HG02885 (cell line): Measurements from ENCODE around the gene PHF24.
"Not testable (repeated sequence)": the region's sequence is repeated elsewhere in the genome, so short reads cannot be mapped to it uniquely, and the experiment has no call there.

ENCODE experiments used
- ATAC-seq: cut with Tn5 transposase; IDR thresholded peaks from one replicate; pipeline ENCODE4 v1.9.1; 2021; ENCODE audit warnings: mild to moderate bottlenecking; ENCODE audit not compliant: unreplicated experiment, poor library complexity

The PHF24 gene

GRCh38 chr9:34957492-34958410 lies at the start of gene PHF24:
TSS of gene PHF24 (plus strand) at chr9:34958285. CDS start at chr9:34971299, 13,014 bp downstream.
- peak; percentile 41 for ATAC-seq

DNA sequence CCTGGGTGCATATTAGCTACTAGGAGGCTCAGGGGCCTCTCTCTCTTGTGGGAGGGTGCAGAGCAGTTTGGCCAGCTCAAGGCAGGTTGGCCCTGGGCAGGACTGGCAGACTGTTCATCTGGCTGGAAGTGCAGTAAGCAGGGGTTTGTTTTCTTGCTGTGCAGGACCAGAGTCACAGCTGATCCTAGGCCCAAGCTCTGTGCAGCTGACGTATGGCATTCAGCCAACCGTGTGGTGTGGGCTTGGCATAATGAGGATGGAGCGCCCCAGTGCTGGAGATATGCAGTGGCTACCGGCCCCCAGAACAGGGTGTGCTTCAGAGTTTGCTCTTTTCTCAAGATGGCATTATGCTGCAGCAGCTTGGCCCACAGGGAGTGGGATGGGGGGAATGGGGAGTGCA lies 31.0 kb upstream of the PHF24 start:
- no peak for ATAC-seq

DNA sequence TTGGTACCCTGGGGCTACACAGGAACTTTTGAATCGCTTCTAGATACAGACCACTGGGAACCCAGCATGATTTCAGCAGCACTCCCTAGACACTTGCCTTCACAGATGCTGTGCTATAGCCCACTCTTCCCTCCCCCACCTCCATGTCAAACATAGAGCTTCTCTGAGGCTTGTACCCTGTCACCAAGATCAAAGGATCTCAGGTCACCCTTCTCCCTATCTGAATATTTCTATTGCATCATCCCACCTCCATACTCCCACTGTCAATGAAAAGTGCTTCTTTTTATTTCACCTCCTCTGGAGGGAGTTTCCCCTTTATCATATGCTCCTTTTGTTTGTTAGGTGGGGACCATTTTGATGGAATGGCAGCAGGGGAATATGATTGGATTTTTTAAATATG lies 29.2 kb upstream of the PHF24 start:
- ATAC-seq, result no peak

DNA sequence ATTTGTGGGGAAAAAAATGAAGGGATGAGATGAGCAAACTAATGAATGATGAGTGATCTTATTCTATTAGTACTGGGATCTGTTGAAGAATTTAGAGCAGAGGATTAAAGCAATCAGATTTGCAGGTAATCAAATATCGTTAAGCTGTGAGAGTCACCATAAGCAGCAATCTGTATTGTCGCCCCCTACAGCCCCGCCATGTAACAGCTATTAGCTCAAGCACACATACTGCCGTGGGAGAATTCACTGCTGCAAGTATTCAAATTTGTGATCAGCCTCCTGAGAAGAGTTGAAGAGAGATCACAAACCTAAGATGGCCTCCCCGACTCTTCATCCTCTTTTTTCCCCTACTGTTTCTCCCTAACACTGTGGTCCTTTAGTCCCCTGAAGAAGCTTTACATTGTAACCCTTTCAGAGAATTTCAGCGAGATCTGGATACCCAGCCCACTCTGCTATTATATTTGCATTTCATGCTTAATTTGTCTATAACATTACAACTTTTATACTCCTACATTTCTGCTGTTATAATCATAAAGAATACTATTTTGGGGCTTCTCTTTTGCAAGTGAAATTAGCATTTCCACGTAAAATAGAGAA lies 28.5 kb upstream of the PHF24 start:
- ATAC-seq, result no peak

GRCh38 chr9:34939989-34940388 lies 18.1 kb upstream of the PHF24 start:
- not testable (repeated sequence) for ATAC-seq

DNA sequence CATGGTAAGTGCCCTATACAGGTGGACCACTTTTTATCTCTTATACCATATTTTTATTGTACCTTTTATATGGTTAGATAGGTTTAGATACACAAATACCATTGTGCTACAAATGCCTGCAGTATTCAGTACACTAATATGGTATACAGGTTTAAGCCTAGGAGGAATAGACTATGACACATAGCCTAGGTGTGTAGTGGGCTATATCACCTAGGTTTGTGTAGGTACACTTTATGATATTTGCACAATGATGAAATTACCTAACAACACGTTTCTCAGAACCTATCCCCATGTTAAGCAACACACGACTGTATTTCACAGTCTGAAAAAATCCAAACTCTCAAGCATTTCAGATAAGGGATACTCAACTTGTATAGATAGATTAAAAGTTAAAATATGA lies 9.6 kb upstream of the PHF24 start:
- ATAC-seq, result no peak

DNA sequence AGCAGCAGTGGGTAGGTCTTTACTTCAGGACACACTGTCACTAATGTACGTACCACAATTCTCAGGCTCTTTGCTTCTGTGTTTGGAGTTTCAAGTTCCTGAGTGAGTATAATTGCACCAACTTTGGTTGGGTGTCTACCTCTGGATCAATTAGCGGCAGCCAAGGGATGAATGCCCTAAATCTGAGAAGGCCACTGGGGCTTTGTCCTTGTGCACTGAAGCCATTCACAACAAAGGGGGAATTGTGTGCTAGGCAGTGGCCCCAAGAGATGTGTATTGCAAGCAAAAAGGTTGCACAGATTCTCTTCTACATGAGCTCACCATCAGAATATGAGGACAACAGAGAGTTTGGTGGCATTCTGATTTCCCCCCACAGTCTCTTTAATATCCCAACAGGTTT lies 3.9 kb upstream of the PHF24 start:
- no peak for ATAC-seq

DNA sequence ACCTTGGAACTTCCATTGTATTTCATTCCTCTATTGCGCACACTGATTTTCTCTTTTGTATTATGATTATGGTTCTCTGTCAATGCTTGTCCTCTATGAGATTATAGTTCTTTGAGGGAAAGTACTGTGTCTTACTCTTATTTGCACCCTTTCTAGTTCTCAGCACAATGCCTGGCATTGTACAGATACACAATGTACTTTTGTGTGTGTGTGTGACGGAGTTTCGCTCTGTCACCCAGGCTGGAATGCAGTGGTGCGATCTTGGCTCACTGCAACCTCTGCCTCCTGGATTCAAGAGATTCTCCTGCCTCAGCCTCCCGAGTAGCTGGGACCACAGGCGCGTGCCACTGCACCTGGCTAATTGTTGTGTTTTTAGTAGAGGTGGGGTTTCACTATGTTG lies 2.0 kb upstream of the PHF24 start:
- peak; percentile 6 for ATAC-seq

DNA sequence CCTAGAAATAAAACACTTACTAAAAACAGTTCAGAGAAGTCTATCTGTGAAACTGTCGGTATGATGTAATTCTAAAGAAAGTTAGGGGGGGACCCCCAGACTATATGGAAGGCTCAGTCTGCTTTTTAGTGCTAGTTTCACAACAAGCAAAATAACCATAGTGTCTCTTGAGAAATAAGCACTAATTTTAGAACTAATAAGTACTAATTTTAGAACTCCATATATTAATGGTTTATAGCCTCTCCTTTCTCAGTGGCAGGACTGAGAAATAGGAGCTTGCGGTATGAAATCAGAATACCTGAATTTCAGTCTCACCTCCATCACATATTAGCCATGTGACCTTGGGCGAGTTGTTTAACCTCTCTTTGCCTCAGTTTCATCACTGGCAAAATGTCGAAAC lies 1.4 kb upstream of the PHF24 start:
- ATAC-seq, result peak; percentile 77

DNA sequence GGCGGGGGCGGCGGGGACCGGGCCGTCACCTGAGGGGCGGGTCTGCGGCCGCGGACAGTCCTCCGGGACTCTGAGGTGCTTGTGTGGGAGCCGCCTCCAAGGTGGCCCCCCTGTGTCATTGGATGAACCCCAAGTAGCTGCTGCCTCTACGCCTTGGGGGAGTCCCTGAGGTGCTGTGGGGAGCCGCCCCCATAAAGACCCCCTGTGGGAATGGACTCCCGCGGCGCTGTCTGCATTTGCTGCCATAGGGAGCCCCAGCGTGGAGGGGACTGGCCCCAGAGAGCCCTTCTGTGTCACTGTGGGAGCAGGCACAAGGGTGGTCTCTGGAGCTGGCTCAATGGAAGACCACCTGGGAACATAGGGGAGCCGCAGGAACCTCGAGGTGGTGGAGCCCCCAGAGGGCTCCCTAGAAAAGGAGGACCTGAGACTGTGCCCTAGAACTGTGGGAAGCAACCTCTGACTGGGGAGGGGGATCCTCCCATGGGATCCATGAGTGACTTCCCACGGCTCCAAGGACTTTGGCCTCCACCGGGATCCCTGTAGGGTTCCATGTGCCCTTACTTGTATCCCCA lies 412 bp downstream of the PHF24 start:
- no peak for ATAC-seq

DNA sequence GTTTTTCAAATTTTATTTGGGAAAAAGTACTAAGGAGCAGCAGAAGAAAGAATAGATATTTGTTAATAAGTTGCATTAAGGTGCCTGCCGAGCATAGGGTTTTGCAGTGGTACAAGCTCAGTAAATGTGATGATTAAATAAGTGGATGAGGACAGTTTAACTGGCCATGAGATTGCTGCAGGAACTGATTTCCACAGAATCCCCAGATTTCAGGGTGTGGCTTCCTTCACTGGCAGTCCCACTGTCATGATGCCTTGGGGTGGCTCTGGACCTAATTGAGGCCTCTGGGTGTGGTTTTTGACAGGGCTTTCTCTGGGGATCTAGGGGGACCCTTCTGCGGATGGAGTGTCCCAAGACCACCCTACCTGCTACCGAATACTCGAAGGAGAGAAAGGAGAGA lies 1.4 kb downstream of the PHF24 start:
- ATAC-seq, result no peak

DNA sequence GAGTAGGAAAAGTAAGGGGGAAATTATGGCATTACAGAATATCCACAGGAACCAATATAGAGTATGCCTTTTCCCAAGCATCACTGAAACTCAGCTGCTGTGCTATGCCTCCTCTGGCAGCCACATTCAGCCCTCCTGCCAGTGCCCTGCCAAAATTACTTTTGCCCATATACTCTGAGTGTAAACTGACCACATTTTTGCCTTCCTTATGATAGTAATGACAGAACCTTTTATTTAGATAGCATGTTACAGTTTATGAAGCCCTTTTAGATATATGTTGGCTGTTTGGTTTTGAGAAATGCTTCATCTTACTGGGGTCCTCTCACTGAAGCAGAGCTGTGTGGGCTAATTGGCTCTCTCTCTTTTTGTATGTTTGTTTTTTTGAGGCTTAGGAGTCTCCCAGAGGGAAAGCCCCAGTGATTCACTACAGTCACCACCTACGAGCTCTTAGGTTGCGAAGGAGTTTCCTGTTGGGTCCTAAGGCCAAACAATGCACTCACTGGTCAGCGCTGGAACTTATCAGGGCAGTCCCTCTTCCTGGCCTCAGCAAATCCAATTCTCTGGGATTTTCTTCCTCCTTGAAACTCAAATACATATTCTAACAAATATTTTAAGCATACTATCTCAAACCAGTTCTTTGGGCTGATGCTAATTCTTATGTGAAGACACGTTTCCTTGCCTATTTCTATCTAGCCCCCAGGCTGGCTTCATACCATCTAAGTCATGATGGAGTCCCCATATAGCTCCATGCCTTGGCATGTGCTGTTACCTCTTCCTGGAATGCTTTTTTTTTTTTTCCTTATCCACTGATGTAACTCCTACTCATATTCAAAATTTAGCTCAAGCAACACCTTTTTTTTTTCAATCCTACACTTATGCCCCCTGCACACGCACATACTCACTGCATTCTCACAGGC lies 3.7 kb downstream of the PHF24 start:
- ATAC-seq, result no peak

- ATAC-seq, result no peak
Measured at GRCh38 chr9:34962546-34962945, 4.5 kb downstream of the PHF24 start.

GRCh38 chr9:34963552-34963951 lies 5.5 kb downstream of the PHF24 start:
- no peak for ATAC-seq

DNA sequence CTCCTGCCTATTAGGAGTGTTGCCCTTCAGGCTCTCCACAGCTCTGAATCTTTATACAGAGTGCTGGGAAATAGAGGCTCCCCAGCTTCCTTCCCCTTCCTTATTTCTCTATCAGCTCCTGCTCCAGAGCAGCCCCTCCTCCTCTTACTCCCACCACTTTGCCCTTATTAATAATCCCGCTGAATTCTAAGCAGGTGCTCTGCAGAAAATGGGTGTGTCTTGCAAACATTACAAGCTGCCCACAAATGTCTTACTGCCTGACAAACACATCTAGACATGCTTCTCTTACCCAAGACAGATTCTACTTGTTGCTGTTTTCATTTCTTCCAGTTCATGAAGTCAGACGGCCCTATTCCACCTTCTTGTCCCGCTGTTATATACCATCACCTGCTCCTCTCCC lies 6.4 kb downstream of the PHF24 start:
- ATAC-seq, result no peak

DNA sequence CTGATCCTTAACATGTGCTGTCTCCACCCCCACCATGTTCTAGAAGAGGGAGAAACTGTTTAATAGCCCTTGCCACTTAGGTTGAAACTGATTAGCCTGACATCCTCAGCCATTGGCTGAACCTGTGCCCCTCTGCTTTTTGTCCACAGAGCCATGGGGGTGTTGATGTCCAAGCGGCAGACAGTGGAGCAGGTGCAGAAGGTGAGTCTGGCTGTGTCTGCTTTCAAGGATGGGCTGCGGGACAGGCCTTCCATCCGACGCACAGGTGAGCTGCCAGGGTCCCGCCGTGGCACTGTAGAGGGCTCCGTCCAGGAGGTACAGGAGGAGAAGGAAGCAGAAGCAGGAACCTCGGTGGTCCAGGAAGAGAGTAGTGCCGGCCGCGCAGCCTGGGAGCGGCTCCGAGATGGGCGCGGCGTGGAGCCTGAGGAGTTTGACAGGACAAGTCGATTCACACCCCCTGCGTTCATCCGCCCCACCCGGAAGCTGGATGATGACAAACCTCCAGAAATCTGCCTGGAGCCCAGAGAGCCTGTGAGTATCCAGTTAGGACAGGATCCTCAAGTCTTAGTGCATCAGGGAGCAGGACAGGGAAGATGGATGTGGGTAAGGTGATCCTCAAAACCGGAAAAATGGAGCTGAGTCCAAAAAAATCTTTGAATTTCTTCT lies 13.2 kb downstream of the PHF24 start:
- no peak for ATAC-seq

DNA sequence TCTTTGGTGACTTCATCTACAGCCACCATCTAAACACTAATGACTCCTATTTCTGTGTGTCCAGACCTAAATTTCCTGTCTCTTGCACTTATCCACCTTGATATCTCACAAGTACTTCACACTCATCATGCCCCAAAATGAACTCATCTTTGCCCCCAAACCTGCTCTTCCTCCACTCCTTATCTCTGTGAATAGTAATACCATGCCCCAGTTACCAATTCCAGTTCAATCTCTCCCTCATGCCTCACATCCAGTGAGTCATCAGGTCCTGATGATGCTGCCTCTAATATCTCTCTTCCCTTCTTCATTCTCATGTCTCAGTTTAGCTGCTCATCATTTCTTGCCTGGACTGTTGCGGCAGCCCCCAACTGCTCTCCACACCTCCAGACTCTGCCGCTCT lies 16.6 kb downstream of the PHF24 start:
- ATAC-seq, result no peak

DNA sequence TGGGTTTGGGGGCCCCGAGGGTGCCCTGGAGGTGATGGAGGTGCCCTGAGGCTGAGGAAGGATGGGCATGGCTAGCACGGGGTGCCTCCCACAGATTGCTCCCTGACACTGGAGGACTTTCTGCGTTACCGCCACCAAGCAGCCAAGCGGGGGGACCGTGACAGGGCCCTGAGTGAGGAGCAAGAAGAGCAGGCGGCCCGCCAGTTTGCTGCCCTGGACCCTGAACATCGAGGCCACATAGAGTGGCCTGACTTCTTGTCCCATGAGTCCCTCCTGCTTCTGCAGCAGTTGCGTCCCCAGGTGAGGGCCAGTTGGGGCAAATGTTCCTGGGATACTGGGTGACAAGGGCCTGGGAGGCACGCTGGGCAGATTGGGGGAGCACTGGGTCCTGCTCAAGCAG lies 18.4 kb downstream of the PHF24 start:
- ATAC-seq, result no peak

GRCh38 chr9:34976992-34977391 lies 18.9 kb downstream of the PHF24 start:
- no peak for ATAC-seq

- ATAC-seq, result no peak
Measured at GRCh38 chr9:34980181-34980761, 22.2 kb downstream of the PHF24 start.
